K562 (cell line): ENCODE measurements around the gene ZDHHC11. TPM values are rescaled to one million over a fixed set of nuclear protein-coding genes. Genes with fewer than 3 reads are reported as not detected.
"Not testable (repeated sequence)": the region's sequence is repeated elsewhere in the genome, so short reads cannot be mapped to it uniquely, and the experiment has no call there.

Experiments
- ATAC-seq: fragments of 200-7000 bp; cut with Tn5 transposase; 3 replicates; pipeline ENCODE4 v1.9.1; 2020; ENCODE audit warnings: moderate library complexity
- BruUV-seq: library from RNA; stranded (reverse); fragments of 400-500 nt; replicated peaks from 2 replicates; lab custom pipeline; 2021; lab: Mats Ljungman, UMichigan
- CTCF ChIA-PET: fragments of 300-600 bp; formaldehyde crosslinking; extraction: SDS; loops from one replicate; lab custom pipeline; 2021; ENCODE audit warnings: low intra/inter-chr PET ratio; lab: Yijun Ruan, JAX
- POLR2A ChIA-PET: fragments of 300-600, 350-650 bp; sonication (Branson Sonifier 250); formaldehyde crosslinking; extraction: SDS; loops from one replicate; lab custom pipeline; 2021; ENCODE audit warnings: antibody characterized with exemption, inconsistent platforms; lab: Yijun Ruan, JAX
- DNase-seq, 4 experiments: peaks; one replicate each; pipeline versions ENCODE4 v3.0.0 to v3.0.0-alpha.2; 2011 to 2018; ENCODE audit warnings: low spot score in 3 of 4, mixed read lengths in 3 of 4; ENCODE audit errors: extremely low read depth in 1 of 4
- FAIRE-seq: peaks from 2 replicates; lab custom pipeline; 2011; peaks lifted over from hg19 to GRCh38; lab: Jason Lieb, UNC
- H2AFZ ChIP-seq: 2 replicates; pipeline ENCODE4 v1.6.0; 2011; ENCODE audit warnings: low read depth, low read length, control low read depth, inconsistent platforms
- H3K27ac ChIP-seq: fragments of 200-600 bp; 3 replicates; pipeline ENCODE4 v1.8.0; 2011; ENCODE audit warnings: low read depth, mild to moderate bottlenecking, control low read depth, inconsistent platforms, low read length, moderate library complexity, mixed read lengths; ENCODE audit errors: extremely low read depth
- H3K27me3 ChIP-seq, 2 experiments: fragments of 300-600 bp in 1 of 2; 2 replicates in 1 of 2; 3 replicates in 1 of 2; pipeline versions ENCODE4 v1.6.0 to v1.8.0; 2011; ENCODE audit warnings: inconsistent platforms in 2 of 2, low read length in 2 of 2, mild to moderate bottlenecking in 1 of 2, mixed read lengths in 1 of 2, moderate library complexity in 1 of 2; ENCODE audit not compliant: control insufficient read depth in 2 of 2, insufficient read depth in 2 of 2
- H3K36me3 ChIP-seq: fragments of 300-600 bp; 3 replicates; pipeline ENCODE4 v1.8.0; 2011; ENCODE audit warnings: mild to moderate bottlenecking, low read length, inconsistent platforms; ENCODE audit not compliant: control insufficient read depth, insufficient read depth
- H3K4me1 ChIP-seq, 2 experiments: fragments of 200-600 bp in 1 of 2; replicated peaks in 1 of 2; 2 replicates in 1 of 2; 3 replicates in 1 of 2; pipeline versions ENCODE4 v1.5.1 to v1.8.0; 2011; ENCODE audit warnings: inconsistent platforms in 2 of 2, low read length in 2 of 2, mild to moderate bottlenecking in 1 of 2, mixed read lengths in 1 of 2, moderate library complexity in 1 of 2; ENCODE audit not compliant: control insufficient read depth in 2 of 2, insufficient read depth in 2 of 2
- H3K4me2 ChIP-seq: 2 replicates; pipeline ENCODE4 v1.6.1; 2011; ENCODE audit warnings: low read length, control low read depth, inconsistent platforms, mixed read lengths; ENCODE audit not compliant: insufficient read depth
- H3K4me3 ChIP-seq: fragments of 200-600 bp; sonication (generic), shearing (Covaris generic); 2 replicates; pipeline ENCODE4 v1.5.1; 2016; ENCODE audit warnings: control low read depth, inconsistent platforms
- H3K79me2 ChIP-seq: fragments of 200-600 bp; 3 replicates; pipeline ENCODE4 v1.8.0; 2011; ENCODE audit warnings: low read length, inconsistent platforms; ENCODE audit not compliant: control insufficient read depth, insufficient read depth
- H3K9ac ChIP-seq, 2 experiments: 2 replicates each; pipeline versions ENCODE4 v1.6.0 to v1.6.1; 2011; ENCODE audit warnings: low read depth in 2 of 2, low read length in 2 of 2, control low read depth in 1 of 2, inconsistent platforms in 1 of 2, mild to moderate bottlenecking in 1 of 2, mixed read lengths in 1 of 2; ENCODE audit not compliant: insufficient read depth in 1 of 2
- H3K9me1 ChIP-seq: one replicate; pipeline ENCODE4 v1.6.0; 2011; ENCODE audit warnings: inconsistent platforms, mild to moderate bottlenecking, low read length, moderate library complexity; ENCODE audit not compliant: control insufficient read depth, insufficient read depth
- H3K9me3 ChIP-seq: replicated peaks from 2 replicates; pipeline ENCODE4 v1.5.1; 2011; ENCODE audit warnings: low read depth, low read length, inconsistent platforms; ENCODE audit not compliant: control insufficient read depth, insufficient read depth
- H4K20me1 ChIP-seq: replicated peaks from 2 replicates; pipeline ENCODE4 v1.6.1; 2011; ENCODE audit warnings: low read length, inconsistent platforms, mixed read lengths; ENCODE audit not compliant: control insufficient read depth, insufficient read depth
- ZNF263 ChIP-seq: sonication (generic); formaldehyde crosslinking; IDR thresholded peaks from 2 replicates; pipeline ENCODE4 v1.8.0; 2022; ENCODE audit warnings: mild to moderate bottlenecking, missing genetic modification reagents, borderline replicate concordance
- WGBS: fragments of 100-300 bp; shearing (Covaris generic); methylation state at CpG from one replicate; pipeline ENCODE4 v1.1.6; 2016; ENCODE audit warnings: low coverage, mixed read lengths; ENCODE audit not compliant: insufficient coverage; ENCODE audit errors: missing lambda C conversion rate; 5-methylcytosine and 5-hydroxymethylcytosine counted together
- in situ Hi-C: fragments of 300-500 bp; cut with MboI; formaldehyde crosslinking; loops from 4 replicates; pipeline ENCODE4 v1.15.0; 2018; ENCODE audit warnings: inconsistent platforms, mixed read lengths
- intact Hi-C: fragments of 100-400 bp; cut with micrococcal nuclease; formaldehyde crosslinking; loops from 2 replicates; pipeline ENCODE4 v1.14.2; 2022
- polyA plus RNA-seq, 8 experiments: library from polyadenylated mRNA; depleted of rRNA in 4 of 8; stranded (reverse) in 5 of 8; unstranded in 3 of 8; fragments of >200 nt; fragmentation: Nextera tagmentation in 2 of 8; fragmentation: Illumina TruSeq in 1 of 8; extraction: Ambion mirVana in 2 of 8; extraction: Trizol in 1 of 8; gene quantifications; 2 replicates each; pipeline versions ENCODE4 v1.2.1 to v1.2.3, GENCODE V29; 2011 to 2014; ENCODE audit warnings: inconsistent platforms in 1 of 8, missing spikeins in 1 of 8
- total RNA-seq, 7 experiments: library from RNA; depleted of rRNA in 6 of 7; stranded (reverse); fragments of >200 nt in 6 of 7; fragmentation: Illumina TruSeq in 2 of 7; extraction: Trizol in 2 of 7; gene quantifications; 2 replicates each; pipeline versions ENCODE4 v1.2.1 to v1.2.3, GENCODE V29; 2011 to 2021; ENCODE audit warnings: low replicate concordance in 1 of 7

The ZDHHC11 gene
- total and polyA plus RNA-seq, 9 of the 15 experiments (the other 6 are each of a cell fraction or from before 2014, with no cell fraction given) = 0.07 to 2.3 (median 0.52) TPM

- peak; percentile 65 for TF ChIP-seq ZNF263 (CRISPR knock-in tag)
- H3K4me2 ChIP-seq, H3K27me3 ChIP-seq, ATAC-seq, H3K9me3 ChIP-seq, intact Hi-C loops, H3K9me1 ChIP-seq, H3K4me1 ChIP-seq, H3K27ac ChIP-seq, H2AFZ ChIP-seq, DNase-seq, H3K79me2 ChIP-seq, H3K4me3 ChIP-seq, FAIRE-seq, H4K20me1 ChIP-seq, CTCF ChIA-PET, H3K36me3 ChIP-seq, BruUV-seq, POLR2A ChIA-PET, H3K9ac ChIP-seq: not testable (repeated sequence)
- 0% methylated on average over 1 of the region's 1 CpG for WGBS
- in situ Hi-C loops = loop anchor here (5.0 kb wide), 1 partner anchor 84 kb away; no protein-coding TSS in a partner anchor
These were observed 54.9 kb downstream of the ZDHHC11 start for GRCh38 chr5:795873-796272.

GRCh38 chr5:794948-795347, 55.8 kb downstream of the ZDHHC11 start:
- H3K27me3 ChIP-seq, H3K9ac ChIP-seq, H3K36me3 ChIP-seq, FAIRE-seq, POLR2A ChIA-PET, H3K4me2 ChIP-seq, H3K4me1 ChIP-seq, H2AFZ ChIP-seq, H3K4me3 ChIP-seq, H3K9me1 ChIP-seq, DNase-seq, H3K79me2 ChIP-seq, CTCF ChIA-PET, ATAC-seq, H4K20me1 ChIP-seq, intact Hi-C loops, H3K27ac ChIP-seq, BruUV-seq, H3K9me3 ChIP-seq: not testable (repeated sequence)
- in situ Hi-C loops = loop anchor here (5.0 kb wide), 1 partner anchor 83 kb away; no protein-coding TSS in a partner anchor
- 0% methylated on average over 1 of the region's 1 CpG for WGBS

- H3K27ac ChIP-seq, POLR2A ChIA-PET, H3K9ac ChIP-seq, FAIRE-seq, DNase-seq, H2AFZ ChIP-seq, H3K4me2 ChIP-seq, H3K79me2 ChIP-seq, BruUV-seq, ATAC-seq, H3K4me3 ChIP-seq, H3K9me3 ChIP-seq, CTCF ChIA-PET, H4K20me1 ChIP-seq, in situ Hi-C loops, H3K36me3 ChIP-seq, H3K9me1 ChIP-seq: not testable (repeated sequence)
- intact Hi-C loops = loop anchor here (5.0 kb wide), 1 partner anchor 91 kb away; no protein-coding TSS in a partner anchor
- 3% methylated on average over 10 of the region's 10 CpGs for WGBS
- Histone ChIP-seq H3K27me3 (peaks cover 6 to 19% of the 10 kb centered on the region in 2 experiments; a peak in 4 of 5 replicates), H3K4me1 (peaks cover 4 to 19% of the 10 kb centered on the region in 2 experiments; a peak in 2 of 5 replicates)
These were observed 62.1 kb downstream of the ZDHHC11 start for GRCh38 chr5:788703-789102.

GRCh38 chr5:787857-788233, 62.9 kb downstream of the ZDHHC11 start:
- H3K9ac ChIP-seq, FAIRE-seq, POLR2A ChIA-PET, in situ Hi-C loops, ATAC-seq, BruUV-seq, H3K4me3 ChIP-seq, H3K4me2 ChIP-seq, H2AFZ ChIP-seq, H3K9me1 ChIP-seq, CTCF ChIA-PET, H4K20me1 ChIP-seq, H3K79me2 ChIP-seq, H3K36me3 ChIP-seq, H3K9me3 ChIP-seq, DNase-seq, H3K27ac ChIP-seq: not testable (repeated sequence)
- intact Hi-C loops = loop anchor here (5.0 kb wide), 1 partner anchor 91 kb away; no protein-coding TSS in a partner anchor
- 3% methylated on average over 4 of the region's 6 CpGs for WGBS
- Histone ChIP-seq H3K4me1 (peaks cover 4 to 24% of the 10 kb centered on the region in 2 experiments; a peak in 2 of 5 replicates), H3K27me3 (peaks cover 6 to 19% of the 10 kb centered on the region in 2 experiments; a peak in 4 of 5 replicates)
